RPMI7951 (cell line): Measurements from ENCODE around the gene TMEM232. TPM values are rescaled to one million over a fixed set of nuclear protein-coding genes. Genes with fewer than 3 reads are reported as not detected.
"Not testable (repeated sequence)": the region's sequence is repeated elsewhere in the genome, so short reads cannot be mapped to it uniquely, and the experiment has no call there.

Source experiments
- DNase-seq: peaks from one replicate; pipeline ENCODE4 v3.0.0-alpha.2; 2012; ENCODE audit warnings: low read depth
- total RNA-seq: library from RNA; depleted of rRNA; stranded (reverse); fragments of >200 nt; shearing (Covaris generic); gene quantifications from 2 replicates; pipeline ENCODE4 v1.2.3, GENCODE V29; 2014; rRNA removed

The TMEM232 gene
- 0.24 and 0.29 TPM in 2 replicates for total RNA-seq

DNA sequence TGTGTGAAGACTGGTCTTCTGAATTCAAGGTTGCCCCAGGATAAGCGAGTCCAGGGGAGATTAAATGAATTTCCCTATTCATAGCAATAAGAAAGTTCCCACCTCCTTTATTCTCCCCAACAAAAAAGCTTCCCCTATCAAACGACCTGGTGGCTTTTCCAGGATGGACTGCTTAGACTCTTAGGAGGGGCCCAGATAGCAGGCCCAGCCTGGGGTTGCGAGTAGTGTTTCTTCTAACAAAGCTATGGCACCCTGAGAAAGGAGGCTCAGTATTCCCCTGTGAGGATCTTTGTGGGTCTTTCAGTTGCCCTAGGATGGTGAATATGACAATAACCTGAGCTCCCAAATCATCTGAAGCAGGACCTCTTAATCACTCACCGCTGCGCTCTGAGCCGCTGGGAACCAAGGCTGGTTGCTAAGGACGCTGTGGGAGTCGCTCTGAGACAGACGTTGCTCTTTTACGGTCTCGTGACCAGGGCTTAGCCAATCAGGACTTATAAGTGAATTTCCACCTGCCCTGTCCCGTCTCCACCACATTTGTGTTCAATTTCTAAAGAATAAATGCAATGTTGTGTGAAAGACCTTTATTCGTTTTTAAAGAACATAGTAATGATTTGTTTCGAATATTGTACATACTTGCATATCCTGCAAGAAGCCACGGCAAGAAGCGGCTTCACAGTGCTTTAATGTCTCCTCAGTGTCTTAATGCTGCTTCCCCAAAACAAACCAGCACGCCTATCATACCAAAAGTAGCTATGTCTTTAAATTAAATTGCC lies at the start of gene TMEM232:
TSS of gene TMEM232 (minus strand) at position 423 of the 776 bp plus-strand sequence. CDS start 59,319 bp downstream, outside the sequence.
- DNase-seq = no peak

GRCh38 chr5:110770286-110770685 lies 43.8 kb upstream of the TMEM232 start:
- DNase-seq = no peak

GRCh38 chr5:110769000-110769681 lies 42.7 kb upstream of the TMEM232 start:
- no peak for DNase-seq

- no peak for DNase-seq
Observed at GRCh38 chr5:110768138-110768860, 41.8 kb upstream of the TMEM232 start.

DNA sequence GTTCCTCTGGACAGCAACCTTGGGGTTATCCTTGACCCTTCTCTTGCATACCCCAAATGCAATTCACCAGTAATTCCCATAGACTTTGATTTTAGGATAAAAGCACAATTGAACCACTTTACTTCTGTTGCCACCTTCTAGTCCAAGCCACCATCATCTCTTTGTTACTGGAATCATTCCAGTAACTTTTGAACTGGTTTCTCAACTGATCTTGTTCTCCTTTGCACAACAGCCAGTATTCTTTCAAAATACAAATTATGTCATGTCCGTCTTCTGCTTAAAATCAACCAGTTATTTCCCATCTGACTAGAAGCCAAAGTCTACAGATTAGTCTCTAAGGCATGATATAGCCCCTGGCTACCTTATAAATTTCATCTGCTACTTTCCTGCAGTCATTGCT lies 33.7 kb upstream of the TMEM232 start:
- no peak for DNase-seq

DNA sequence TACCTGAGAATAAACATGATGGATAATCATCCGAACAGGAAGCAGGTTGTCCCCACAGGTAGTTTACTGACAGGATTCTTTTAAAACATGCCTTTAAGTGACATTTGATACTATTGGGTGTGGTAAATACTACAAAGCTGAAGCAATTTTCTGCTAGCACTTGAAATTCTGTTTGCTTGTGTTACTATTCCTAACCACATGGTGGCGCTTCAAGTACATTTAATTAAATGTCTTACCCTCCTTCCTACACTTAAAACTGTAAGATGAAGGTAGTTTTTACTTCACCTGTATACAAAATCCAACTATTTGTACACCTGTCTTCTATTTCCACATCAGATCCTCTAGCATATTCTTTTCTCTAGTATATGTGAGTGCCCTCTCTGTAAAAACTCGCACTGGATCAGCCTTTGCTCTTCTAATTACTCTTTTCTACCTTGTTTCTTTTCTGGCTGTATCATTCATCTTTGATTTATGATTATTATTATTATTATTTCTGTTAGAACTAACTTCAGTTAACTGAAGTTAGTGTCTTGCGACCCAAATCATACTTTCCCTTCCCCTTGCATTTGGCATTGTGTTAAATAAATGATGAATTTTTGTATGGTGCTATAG lies 30.8 kb upstream of the TMEM232 start:
- peak; percentile 38 for DNase-seq

DNA sequence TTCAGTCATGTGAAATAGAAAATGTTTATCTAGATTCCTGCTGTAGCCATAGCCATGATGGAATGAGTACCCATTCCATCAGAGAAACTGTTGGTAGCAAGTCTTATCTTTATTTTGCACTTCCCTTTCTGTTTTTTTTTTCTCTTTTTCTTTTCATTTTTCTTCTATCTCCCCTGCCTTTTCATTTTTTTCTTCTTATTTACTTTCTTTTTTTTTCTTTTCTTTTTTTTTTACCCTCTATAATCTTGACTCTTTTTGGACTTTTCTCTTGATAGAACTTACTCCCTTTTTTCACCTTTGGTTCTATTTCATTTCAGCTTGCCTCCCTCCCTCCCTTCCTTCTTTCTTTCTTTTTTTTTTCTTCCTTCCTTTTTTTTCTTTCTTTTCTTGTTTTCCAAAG lies 27.7 kb upstream of the TMEM232 start:
- DNase-seq = no peak

- DNase-seq = no peak
Observed at GRCh38 chr5:110753600-110753999, 27.1 kb upstream of the TMEM232 start.

DNA sequence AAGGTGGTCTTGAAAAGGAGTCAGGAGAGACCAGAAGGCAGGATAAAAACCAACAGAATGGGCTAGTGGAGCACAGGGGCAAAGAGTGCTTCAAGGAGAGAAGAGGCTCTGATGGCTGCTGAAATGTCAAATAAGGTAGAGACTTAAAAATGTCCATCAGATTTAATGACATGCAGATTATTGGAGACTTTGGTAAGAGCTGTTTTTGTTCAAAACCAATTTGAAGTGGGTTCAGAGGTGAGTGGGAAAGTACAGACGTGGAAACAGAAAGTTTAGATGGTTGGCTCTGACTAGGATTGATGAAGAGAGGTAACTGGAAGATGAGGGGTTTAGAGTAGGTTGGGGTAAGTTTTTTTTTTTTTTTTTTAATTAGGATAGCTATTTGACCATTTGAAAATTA lies 26.5 kb upstream of the TMEM232 start:
- no peak for DNase-seq

- DNase-seq = peak; percentile 17
Observed at GRCh38 chr5:110751902-110752762, 25.7 kb upstream of the TMEM232 start.

DNA sequence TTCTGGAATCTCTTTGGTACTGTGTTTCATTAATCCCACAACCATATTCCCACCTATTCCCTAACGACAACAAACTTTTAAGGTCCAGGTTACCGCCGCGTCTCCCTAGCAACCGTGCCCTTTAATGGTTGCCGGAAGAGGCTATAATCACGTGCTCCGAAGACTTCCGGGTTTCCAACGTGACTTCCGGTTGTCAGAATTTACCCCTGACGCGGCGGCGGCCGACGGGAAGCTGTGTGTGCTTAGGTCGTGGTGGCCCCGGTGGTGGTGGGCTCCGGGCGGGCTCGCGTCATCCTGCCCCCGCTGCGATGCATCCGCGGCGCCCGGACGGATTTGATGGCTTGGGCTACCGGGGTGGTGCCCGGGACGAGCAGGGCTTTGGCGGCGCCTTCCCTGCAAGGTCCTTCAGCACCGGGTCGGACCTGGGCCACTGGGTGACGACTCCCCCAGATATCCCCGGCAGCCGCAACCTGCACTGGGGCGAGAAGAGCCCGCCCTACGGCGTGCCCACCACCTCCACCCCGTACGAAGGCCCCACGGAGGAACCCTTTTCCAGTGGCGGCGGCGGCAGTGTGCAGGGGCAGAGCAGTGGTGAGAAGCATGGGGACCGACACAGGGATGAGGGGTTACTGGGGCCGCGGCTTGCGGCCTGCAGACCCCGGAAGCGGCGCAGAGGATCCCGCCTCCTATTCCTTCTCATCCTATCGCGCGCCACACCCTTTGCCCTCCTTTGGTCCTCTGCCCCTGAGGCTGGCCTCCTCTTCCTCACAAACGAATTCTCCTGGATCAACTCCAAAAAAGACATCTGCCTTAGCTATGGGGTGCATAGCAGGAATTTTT lies 12.6 kb upstream of the TMEM232 start, which contains the start of gene SLC25A46:
TSS of gene SLC25A46 (plus strand) at position 196 of the 840 bp plus-strand sequence. CDS start at position 309, 113 bp downstream.
- peak; percentile 84 for DNase-seq

GRCh38 chr5:110738503-110738811 lies 12.0 kb upstream of the TMEM232 start:
- no peak for DNase-seq

DNA sequence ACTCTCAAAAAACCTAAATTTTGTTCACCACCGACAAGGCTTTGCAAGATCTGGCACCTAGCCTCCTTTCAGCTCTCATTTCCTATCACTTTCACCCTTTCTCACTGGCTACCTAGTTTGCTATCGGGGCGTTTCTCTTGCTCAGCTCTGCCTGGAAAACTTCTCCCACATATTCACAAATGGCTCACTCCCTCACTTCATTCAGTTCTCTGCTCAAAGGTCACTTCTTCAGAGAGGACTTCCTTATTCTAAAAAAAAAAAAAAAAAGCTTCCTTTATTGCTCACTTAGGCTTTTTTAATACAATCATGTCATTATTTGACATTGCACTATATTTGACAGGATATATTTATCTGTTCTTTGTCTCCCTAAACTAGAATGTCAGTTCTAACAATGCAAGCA lies 10.3 kb upstream of the TMEM232 start:
- DNase-seq = no peak

- DNase-seq = no peak
Observed at GRCh38 chr5:110735556-110735955, 9.1 kb upstream of the TMEM232 start.

DNA sequence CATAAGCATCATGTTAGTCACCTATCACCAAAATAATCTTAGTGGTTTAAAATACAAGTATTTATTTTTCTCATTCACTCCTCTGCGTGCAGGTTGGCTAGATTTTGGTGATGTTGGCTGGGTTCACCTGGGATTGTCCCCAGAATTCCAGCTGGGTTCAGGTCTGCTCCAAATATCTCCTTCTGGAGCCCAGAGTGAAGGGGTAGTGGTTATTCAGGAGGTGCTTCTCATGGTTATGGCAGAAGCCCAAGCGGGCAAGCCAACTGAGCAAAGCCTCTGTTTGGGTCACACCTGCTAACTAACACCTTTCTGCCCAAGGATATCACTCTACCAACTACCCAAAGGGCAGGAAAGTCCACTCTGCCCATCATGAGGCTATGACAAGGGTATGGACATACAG lies 7.6 kb upstream of the TMEM232 start:
- DNase-seq = no peak

DNA sequence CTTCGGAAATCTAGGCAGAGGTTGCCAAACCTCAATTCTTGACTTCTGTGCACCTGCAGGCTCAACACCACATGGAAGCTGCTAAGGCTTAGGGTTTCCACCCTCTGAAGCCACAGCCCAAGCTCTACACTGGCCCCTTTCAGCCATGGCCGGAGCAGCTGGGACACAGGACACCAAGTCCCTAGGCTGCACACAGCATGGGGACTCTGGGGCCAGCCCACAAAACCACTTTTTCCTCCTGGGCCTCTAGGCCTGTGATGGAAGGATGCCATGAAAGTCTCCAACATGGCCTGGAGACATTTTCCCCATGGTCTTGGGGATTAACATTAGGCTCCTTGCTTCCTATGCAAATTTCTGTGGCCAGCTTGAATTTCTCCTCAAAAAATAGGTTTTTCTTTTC lies 5.0 kb upstream of the TMEM232 start:
- not testable (repeated sequence) for DNase-seq

GRCh38 chr5:110727025-110727314 lies 499 bp upstream of the TMEM232 start:
- no peak for DNase-seq

DNA sequence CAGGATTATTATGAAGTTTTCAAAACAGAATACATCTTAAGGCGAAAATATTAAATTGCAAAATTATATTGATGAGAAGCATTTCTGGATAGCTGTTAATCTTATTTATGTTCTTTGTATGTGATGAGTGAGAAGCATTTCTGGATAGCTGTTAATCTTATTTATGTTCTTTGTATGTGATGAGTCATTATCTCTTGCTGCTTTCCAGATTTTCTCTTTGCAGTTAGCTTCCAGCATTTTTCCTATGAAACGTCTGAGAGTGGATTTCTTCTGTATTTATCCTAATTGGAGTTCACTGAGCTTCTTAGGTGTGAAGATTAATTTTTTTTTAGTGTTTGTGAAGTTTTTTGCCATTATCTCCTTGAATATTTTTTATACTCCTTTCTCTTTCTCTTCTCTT lies 8.2 kb downstream of the TMEM232 start:
- no peak for DNase-seq

- DNase-seq = no peak
Observed at GRCh38 chr5:110716247-110717245, 9.9 kb downstream of the TMEM232 start.
